Adipocyte (in vitro differentiated cells): ENCODE data around the gene PTGFRN.
A peak's percentile ranks its signal among the peaks of the same experiment; 100 is the strongest.

Experiments
- DNase-seq: peaks from one replicate; pipeline ENCODE4 v3.0.0-alpha.2; 2015; ENCODE audit warnings: low read depth
- H3K27me3 ChIP-seq: replicated peaks from 2 replicates; pipeline ENCODE4 v1.7.0; 2013; ENCODE audit warnings: mild to moderate bottlenecking, low read length, moderate library complexity; ENCODE audit not compliant: control insufficient read depth, insufficient read depth
- H3K36me3 ChIP-seq: 2 replicates; pipeline ENCODE4 v1.7.0; 2013; ENCODE audit warnings: low read length, mild to moderate bottlenecking, moderate library complexity; ENCODE audit not compliant: control insufficient read depth, insufficient read depth, severe bottlenecking
- H3K4me1 ChIP-seq: 2 replicates; pipeline ENCODE4 v1.7.0; 2013; ENCODE audit warnings: mild to moderate bottlenecking, low read length, moderate library complexity; ENCODE audit not compliant: control insufficient read depth, insufficient read depth
- H3K4me3 ChIP-seq: 2 replicates; pipeline ENCODE4 v1.7.0; 2013; ENCODE audit warnings: mild to moderate bottlenecking, low read length, moderate library complexity
- H3K9ac ChIP-seq: 2 replicates; pipeline ENCODE4 v1.7.0; 2013; ENCODE audit warnings: mild to moderate bottlenecking, low read length, moderate library complexity
- H3K9me3 ChIP-seq: 2 replicates; pipeline ENCODE4 v1.7.0; 2013; ENCODE audit warnings: mild to moderate bottlenecking, low read length, moderate library complexity; ENCODE audit not compliant: control insufficient read depth

PTGFRN gene

DNA sequence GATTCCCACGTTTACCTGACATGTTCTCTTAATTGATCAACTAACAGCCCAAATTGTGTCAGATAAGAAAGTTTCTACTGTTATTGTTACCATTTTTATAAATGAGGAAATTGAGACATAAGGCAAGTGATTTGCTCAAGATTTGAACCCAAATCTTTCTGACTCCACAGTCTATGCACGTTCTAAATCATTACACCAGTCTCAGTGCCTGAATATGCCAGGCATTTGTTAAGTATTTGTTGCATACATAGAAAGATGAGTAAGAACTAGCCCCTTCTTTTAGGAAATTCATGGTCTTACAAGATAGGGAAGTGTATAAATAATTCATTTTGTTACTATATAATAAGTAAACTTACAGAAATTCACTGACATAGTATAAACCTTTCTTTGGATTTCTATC, 84.7 kb downstream of the PTGFRN start:
- Histone ChIP-seq H3K9ac (no peak overlapping the region), H3K36me3 (no peaks in the 10 kb centered on the region), H3K27me3 (no peaks in the 10 kb centered on the region), H3K4me3 (no peak overlapping the region), H3K9me3 (no peaks in the 10 kb centered on the region), H3K4me1 (peaks cover 32% of the 10 kb centered on the region)
- DNase-seq, result no peak

DNA sequence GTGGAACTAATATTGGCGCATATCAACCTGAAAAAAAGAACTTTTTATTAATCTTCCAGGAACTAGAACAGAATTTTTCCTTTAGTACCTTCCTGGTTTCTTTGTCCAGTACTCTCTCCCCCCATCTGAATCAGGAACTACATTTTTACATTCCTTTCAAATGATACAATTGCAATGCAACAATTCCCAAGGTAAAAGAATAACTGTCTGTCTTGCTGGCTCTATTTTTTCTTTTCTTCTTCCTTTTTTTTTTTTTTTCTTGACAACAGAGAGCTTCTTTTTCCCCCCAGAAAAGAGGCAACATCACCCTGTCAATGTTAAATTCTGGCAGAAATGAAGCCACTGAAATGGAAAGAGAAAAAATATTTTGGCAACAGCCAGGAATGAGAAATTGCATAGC, 87.3 kb downstream of the PTGFRN start:
- Histone ChIP-seq H3K4me3 (no peak overlapping the region), H3K4me1 (peaks cover 13% of the 10 kb centered on the region), H3K9ac (no peak overlapping the region), H3K27me3 (no peaks in the 10 kb centered on the region), H3K9me3 (no peaks in the 10 kb centered on the region), H3K36me3 (no peaks in the 10 kb centered on the region)
- DNase-seq, result peak; percentile 22

DNA sequence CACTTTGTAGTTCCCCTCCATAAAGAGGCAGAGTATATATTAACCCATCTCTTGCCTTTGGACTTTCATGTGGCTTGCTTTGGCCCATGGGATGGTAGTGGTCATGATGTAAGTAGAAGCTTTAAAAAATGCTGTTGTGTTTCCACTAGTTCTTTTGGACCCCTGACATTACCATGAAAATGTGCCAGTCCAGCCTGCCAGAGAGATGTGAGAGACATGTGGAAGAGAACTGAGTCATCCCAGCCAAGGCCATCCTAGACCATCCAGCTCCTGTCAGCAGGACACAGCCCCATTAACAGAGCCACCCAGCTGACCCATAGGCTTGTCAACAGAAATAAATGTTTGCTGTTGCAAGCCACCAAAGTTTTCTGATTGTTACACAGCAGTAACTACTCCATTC, 87.9 kb downstream of the PTGFRN start:
- Histone ChIP-seq H3K36me3 (no peaks in the 10 kb centered on the region), H3K9me3 (no peaks in the 10 kb centered on the region), H3K4me1 (peaks cover 13% of the 10 kb centered on the region), H3K27me3 (no peaks in the 10 kb centered on the region), H3K9ac (no peak overlapping the region), H3K4me3 (no peak overlapping the region)
- no peak for DNase-seq

DNA sequence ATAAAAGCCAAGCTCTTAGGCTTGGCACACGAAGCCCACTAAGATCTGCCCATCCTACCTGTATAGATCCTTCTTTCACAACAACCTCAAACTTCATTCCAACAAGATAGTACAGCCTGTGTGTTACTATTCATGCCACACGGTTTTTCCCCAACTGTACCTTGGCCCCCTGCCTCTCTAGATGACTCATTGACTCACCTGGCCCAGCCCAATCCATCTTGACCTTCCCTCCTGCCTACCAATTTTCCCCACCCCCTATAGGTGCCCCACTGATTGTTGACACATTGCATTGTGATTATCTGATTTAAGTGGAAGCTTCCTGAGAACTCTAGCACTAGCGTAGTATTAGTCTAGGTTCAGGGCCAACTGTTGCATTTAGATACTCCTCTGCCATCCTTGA, 89.9 kb downstream of the PTGFRN start:
- Histone ChIP-seq H3K9ac (no peak overlapping the region), H3K27me3 (no peaks in the 10 kb centered on the region), H3K4me1 (peaks cover 13% of the 10 kb centered on the region), H3K4me3 (no peak overlapping the region), H3K36me3 (no peaks in the 10 kb centered on the region), H3K9me3 (no peaks in the 10 kb centered on the region)
- DNase-seq, result no peak

DNA sequence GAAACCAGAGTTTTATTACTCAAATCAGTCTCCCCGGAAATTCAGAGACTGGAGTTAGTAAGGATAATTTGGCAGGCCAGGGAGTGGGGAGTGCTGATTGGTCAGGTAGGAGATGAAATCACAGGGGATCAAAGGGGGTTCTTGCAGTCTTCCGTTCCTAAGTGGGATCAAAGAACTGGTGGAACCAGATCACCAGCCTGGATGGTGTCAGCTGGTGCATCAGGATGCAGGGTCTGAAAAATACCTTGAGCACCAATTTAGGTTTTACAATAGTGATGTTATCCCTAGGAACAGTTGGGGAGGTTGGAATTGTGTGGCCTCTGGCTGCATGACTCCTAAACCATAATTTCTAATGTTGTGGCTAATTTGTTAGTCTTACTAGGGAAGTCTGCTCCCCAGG, 90.4 kb downstream of the PTGFRN start:
- Histone ChIP-seq H3K4me3 (no peak overlapping the region), H3K36me3 (no peaks in the 10 kb centered on the region), H3K9ac (no peak overlapping the region), H3K27me3 (no peaks in the 10 kb centered on the region), H3K4me1 (peaks cover 13% of the 10 kb centered on the region), H3K9me3 (no peaks in the 10 kb centered on the region)
- no peak for DNase-seq

DNA sequence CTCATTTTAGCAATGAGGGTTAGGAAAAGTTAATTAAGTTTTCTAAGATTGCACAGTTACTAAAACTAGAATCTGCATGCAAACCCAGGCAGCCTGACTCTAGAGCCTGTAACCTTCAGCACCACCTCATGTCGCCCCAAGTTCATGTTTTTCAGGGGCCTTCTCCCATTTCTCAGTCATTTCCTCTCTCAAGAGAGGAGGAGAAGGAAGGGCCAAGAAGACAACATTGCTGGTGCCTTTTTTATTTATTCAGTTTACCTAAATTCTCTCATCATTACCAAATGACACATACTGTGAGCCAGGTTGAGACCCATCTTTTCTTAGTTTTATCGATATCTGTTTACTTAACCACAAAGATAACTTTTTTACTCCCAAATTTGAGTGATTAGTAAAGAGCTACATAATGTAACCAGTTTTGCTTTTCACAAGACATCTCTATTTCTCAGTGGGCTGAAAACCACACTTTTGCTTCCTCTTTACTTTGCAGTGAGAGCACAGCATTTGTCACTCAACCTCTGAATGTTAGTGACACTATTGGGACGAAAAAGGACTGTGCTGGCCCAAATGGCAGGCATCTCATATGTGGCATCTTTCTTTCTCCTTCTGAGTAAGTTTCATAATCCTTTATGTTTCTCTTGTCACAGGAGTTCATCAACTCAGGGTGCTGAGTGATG, 91.7 kb downstream of the PTGFRN start, which contains the start of gene CD101:
Gene CD101 (plus strand): TSS at position 507 of the 674 bp plus-strand sequence. CDS start 58 bp downstream, at position 565.
- H3K4me3 ChIP-seq, result no peak within 1 kb of the TSS
- H3K9me3 ChIP-seq, result no peaks in the 10 kb centered on the region
- DNase-seq, result no peak
- no peak within 1 kb of the TSS for H3K9ac ChIP-seq
- H3K4me1 ChIP-seq, result peaks cover 13% of the 10 kb centered on the region
- no peaks in the 10 kb centered on the region for H3K27me3 ChIP-seq
- H3K36me3 ChIP-seq, result no peaks in the 10 kb centered on the region

DNA sequence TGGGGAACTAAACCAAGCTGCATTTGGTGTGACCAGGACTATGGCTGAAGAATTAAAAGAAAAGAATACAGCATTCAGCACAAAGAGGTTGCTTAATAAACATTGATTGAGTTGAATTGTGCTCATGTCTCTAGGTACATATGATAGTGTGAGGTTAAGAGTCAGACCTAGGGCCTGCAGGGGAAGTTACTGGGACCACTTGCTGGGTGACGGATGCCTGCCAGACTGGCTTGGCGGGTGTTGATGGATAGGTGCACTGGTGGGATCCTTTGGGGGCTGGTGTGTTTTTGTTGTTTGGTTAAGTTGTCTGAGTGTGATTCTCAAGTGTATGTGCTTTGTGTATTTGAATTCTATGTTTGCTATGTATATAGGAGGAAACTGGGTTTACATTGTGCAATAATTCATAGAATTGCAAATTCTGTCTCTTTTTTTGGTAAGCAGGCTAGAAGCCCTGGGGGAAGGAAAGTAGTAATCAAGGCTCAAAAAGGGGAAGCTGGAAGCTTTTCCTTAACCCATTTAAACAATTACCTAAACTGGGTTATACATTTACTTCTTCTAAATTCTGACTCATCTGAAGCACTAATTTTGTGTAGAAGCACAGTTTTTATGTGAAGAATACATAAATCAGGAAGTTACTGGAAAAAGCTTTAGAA, 93.6 kb downstream of the PTGFRN start:
- H3K4me1 ChIP-seq, result peaks cover 10% of the 10 kb centered on the region
- peak; percentile 69 for DNase-seq
- no peaks in the 10 kb centered on the region for H3K9me3 ChIP-seq
- H3K9ac ChIP-seq, result no peak overlapping the region
- H3K36me3 ChIP-seq, result no peaks in the 10 kb centered on the region
- no peaks in the 10 kb centered on the region for H3K27me3 ChIP-seq
- H3K4me3 ChIP-seq, result no peak overlapping the region

DNA sequence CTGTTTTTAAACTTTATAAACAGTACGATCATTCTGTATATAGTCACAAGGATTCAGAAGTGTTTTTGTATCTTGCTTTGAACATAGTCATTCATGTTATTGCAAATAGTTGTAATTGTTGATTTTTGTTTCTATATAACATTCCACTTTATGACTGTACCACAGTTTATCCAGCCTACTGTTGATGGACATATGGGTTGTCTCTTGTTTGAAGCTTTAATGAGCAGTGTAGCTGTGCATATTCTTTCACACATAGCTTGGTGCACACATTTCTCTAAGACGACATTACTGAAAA, 98.0 kb downstream of the PTGFRN start:
- peaks cover 20% of the 10 kb centered on the region for H3K4me1 ChIP-seq
- DNase-seq, result no peak
- H3K9me3 ChIP-seq, result no peaks in the 10 kb centered on the region
- H3K9ac ChIP-seq, result no peak overlapping the region
- H3K27me3 ChIP-seq, result no peaks in the 10 kb centered on the region
- no peaks in the 10 kb centered on the region for H3K36me3 ChIP-seq
- no peak overlapping the region for H3K4me3 ChIP-seq

DNA sequence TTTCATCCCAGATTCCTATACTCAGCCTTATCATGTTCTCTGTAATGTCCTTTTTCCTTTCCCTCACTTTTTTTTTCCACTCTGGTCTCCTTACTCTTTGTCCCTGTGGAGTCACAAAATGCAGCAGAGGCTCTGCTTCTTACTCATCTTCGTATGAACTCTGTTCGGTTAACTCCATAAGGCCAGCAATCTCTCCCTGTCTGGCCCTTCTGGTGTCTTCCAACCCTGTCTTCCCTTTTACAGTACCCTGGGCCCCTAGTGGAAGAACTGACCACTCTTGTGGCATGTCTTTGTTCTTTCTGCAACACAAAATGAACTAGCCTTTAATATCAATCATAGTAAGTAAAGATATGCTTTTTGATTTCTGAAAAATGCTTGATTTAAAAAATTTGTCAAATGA, 98.9 kb downstream of the PTGFRN start:
- no peak for DNase-seq
- Histone ChIP-seq H3K4me3 (peak overlapping the region; percentile 22), H3K4me1 (peaks cover 20% of the 10 kb centered on the region), H3K27me3 (no peaks in the 10 kb centered on the region), H3K9ac (no peak overlapping the region), H3K9me3 (no peaks in the 10 kb centered on the region), H3K36me3 (no peaks in the 10 kb centered on the region)

DNA sequence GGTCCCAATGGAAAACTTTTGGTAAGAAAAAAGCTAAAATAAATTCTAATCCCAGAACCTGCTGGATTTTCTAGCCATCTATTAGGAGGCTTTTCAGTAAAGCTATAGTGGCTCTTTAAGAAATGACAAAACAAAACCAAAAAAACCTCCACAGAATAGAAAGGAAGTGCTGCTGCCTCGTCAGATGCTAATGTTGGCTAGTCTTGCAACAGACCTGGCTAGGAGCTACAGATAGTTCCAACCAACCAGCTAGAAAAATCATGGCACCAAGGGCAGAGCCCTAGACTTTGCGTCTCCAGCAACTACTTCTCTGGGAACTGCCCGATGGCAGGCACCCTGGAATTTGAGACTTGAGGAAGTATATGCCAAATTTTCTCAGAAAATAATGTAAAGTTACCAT, 99.4 kb downstream of the PTGFRN start:
- no peak for DNase-seq

DNA sequence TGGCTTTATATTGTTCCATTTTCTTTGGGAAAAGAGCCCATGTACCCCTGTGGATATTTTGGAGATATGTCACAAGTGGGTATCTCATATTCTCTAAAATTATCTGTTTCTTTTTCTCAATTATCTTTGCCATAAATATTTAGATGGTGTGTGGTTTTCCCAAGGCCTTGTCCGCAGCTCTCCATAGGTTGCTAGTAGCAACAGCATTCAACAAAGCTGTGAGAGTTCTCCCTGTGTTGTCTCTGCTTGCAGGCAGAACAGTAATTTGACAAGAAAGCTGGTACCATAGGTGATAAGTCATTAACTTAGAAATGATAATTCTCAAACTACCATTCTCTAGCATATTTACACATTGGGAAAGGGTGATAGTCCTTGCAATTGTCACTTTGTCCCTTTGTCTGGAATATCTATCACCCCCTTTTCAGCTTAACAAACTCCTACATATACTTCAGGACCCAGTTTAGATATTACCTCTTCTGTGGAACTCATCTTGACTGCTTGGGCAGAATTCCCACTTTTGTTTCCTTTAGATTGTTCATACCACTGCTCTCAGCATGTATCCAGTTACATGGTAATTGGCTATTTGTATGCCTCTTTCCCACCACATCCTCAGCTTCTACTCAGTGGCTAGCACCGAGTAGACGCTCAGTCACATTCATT, 100.7 kb downstream of the PTGFRN start:
- Histone ChIP-seq H3K27me3 (no peaks in the 10 kb centered on the region), H3K4me3 (no peak overlapping the region), H3K36me3 (no peaks in the 10 kb centered on the region), H3K9ac (no peak overlapping the region), H3K9me3 (no peaks in the 10 kb centered on the region), H3K4me1 (peaks cover 20% of the 10 kb centered on the region)
- no peak for DNase-seq

More for the DNA sequence above, 99.4 kb downstream of the PTGFRN start:
- Histone ChIP-seq H3K9ac (no peak overlapping the region), H3K36me3 (no peaks in the 10 kb centered on the region), H3K4me3 (peak overlapping the region; percentile 22), H3K4me1 (peaks cover 20% of the 10 kb centered on the region), H3K27me3 (no peaks in the 10 kb centered on the region), H3K9me3 (no peaks in the 10 kb centered on the region)
